H9 (cell line): ENCODE data around the gene CEP43. TPM values are rescaled to one million over a fixed set of nuclear protein-coding genes. Genes with fewer than 3 reads are reported as not detected.

Experiments
- DNase-seq: peaks from one replicate; pipeline ENCODE4 v3.0.0-alpha.2; 2017
- H2AFZ ChIP-seq: one replicate; pipeline ENCODE4 v1.6.1; 2013; ENCODE audit warnings: mild to moderate bottlenecking, low read length, control low read depth, moderate library complexity
- H2AK5ac ChIP-seq: 2 replicates; pipeline ENCODE4 v1.6.1; 2013; ENCODE audit warnings: low read length, control low read depth, mixed read lengths; ENCODE audit not compliant: insufficient read length
- H2BK120ac ChIP-seq: one replicate; pipeline ENCODE4 v1.6.1; 2013; ENCODE audit warnings: low read depth, mild to moderate bottlenecking, low read length, control low read depth, inconsistent platforms; ENCODE audit not compliant: poor library complexity, severe bottlenecking
- H2BK12ac ChIP-seq: 2 replicates; pipeline ENCODE4 v1.6.1; 2013; ENCODE audit warnings: low read length, control low read depth, mixed read lengths, low read depth; ENCODE audit not compliant: insufficient read length
- H2BK15ac ChIP-seq: 2 replicates; pipeline ENCODE4 v1.6.1; 2013; ENCODE audit warnings: low read depth, low read length, control low read depth
- H2BK20ac ChIP-seq: one replicate; pipeline ENCODE4 v1.6.1; 2013; ENCODE audit warnings: low read depth, mild to moderate bottlenecking, low read length, control low read depth, inconsistent platforms; ENCODE audit not compliant: poor library complexity, severe bottlenecking
- H2BK5ac ChIP-seq: 2 replicates; pipeline ENCODE4 v1.6.1; 2013; ENCODE audit warnings: low read length, control low read depth, mixed read lengths; ENCODE audit not compliant: insufficient read length
- H3K14ac ChIP-seq: 2 replicates; pipeline ENCODE4 v1.6.1; 2013; ENCODE audit warnings: low read length, control low read depth; ENCODE audit not compliant: insufficient read depth
- H3K18ac ChIP-seq: 2 replicates; pipeline ENCODE4 v1.6.1; 2013; ENCODE audit warnings: low read depth, mild to moderate bottlenecking, mixed read lengths, low read length, control low read depth; ENCODE audit not compliant: insufficient read length
- H3K23ac ChIP-seq: 2 replicates; pipeline ENCODE4 v1.6.1; 2013; ENCODE audit warnings: low read length, control low read depth, mixed read lengths, low read depth; ENCODE audit not compliant: insufficient read length
- H3K23me2 ChIP-seq: 2 replicates; pipeline ENCODE4 v1.6.1; 2013; ENCODE audit warnings: low read depth, mild to moderate bottlenecking, mixed read lengths, low read length, control low read depth; ENCODE audit not compliant: insufficient read length, poor library complexity, severe bottlenecking
- H3K27ac ChIP-seq: 2 replicates; pipeline ENCODE4 v1.5.1; 2013; ENCODE audit warnings: low read length, control low read depth, mixed read lengths, low read depth; ENCODE audit not compliant: insufficient read length
- H3K27me3 ChIP-seq: 2 replicates; pipeline ENCODE4 v1.6.1; 2013; ENCODE audit warnings: low read length, control low read depth, inconsistent platforms; ENCODE audit not compliant: insufficient read depth
- H3K4ac ChIP-seq: 2 replicates; pipeline ENCODE4 v1.6.1; 2013; ENCODE audit warnings: low read depth, mild to moderate bottlenecking, control low read depth, inconsistent platforms, low read length, moderate library complexity
- H3K4me1 ChIP-seq: 2 replicates; pipeline ENCODE4 v1.6.1; 2013; ENCODE audit warnings: low read length, control low read depth, inconsistent platforms; ENCODE audit not compliant: insufficient read depth
- H3K4me2 ChIP-seq: 2 replicates; pipeline ENCODE4 v1.6.1; 2013; ENCODE audit warnings: low read length, control low read depth, mixed read lengths; ENCODE audit not compliant: insufficient read length, insufficient read depth
- H3K56ac ChIP-seq: 2 replicates; pipeline ENCODE4 v1.6.1; 2013; ENCODE audit warnings: low read depth, mild to moderate bottlenecking, mixed read lengths, low read length, control low read depth; ENCODE audit not compliant: insufficient read length
- H3K79me1 ChIP-seq: 2 replicates; pipeline ENCODE4 v1.6.1; 2013; ENCODE audit warnings: low read depth, mild to moderate bottlenecking, moderate library complexity, low read length, control low read depth, inconsistent platforms; ENCODE audit not compliant: insufficient read depth, poor library complexity, severe bottlenecking
- H3K79me2 ChIP-seq: 2 replicates; pipeline ENCODE4 v1.6.1; 2013; ENCODE audit warnings: low read length, control low read depth, inconsistent platforms; ENCODE audit not compliant: insufficient read depth
- H3K9ac ChIP-seq: 2 replicates; pipeline ENCODE4 v1.6.1; 2013; ENCODE audit warnings: low read length, control low read depth, mixed read lengths; ENCODE audit not compliant: insufficient read length; ENCODE audit errors: extremely low read depth
- H3K9me3 ChIP-seq: one replicate; pipeline ENCODE4 v1.6.1; 2013; ENCODE audit warnings: low read depth, low read length, inconsistent platforms; ENCODE audit not compliant: control insufficient read depth
- H3T11ph ChIP-seq: one replicate; pipeline ENCODE4 v1.6.1; 2013; ENCODE audit warnings: mild to moderate bottlenecking, low read length, control low read depth, inconsistent platforms
- H4K20me1 ChIP-seq: one replicate; pipeline ENCODE4 v1.6.1; 2013; ENCODE audit not compliant: control insufficient read depth, insufficient read length, insufficient read depth
- H4K5ac ChIP-seq: 2 replicates; pipeline ENCODE4 v1.6.1; 2013; ENCODE audit warnings: low read depth, mild to moderate bottlenecking, mixed read lengths, low read length, control low read depth; ENCODE audit not compliant: insufficient read length
- H4K8ac ChIP-seq: replicated peaks from 2 replicates; pipeline ENCODE4 v1.6.1; 2013; ENCODE audit warnings: low read length, control low read depth, mixed read lengths, low read depth; ENCODE audit not compliant: insufficient read length
- H4K91ac ChIP-seq: 2 replicates; pipeline ENCODE4 v1.6.1; 2013; ENCODE audit warnings: low read depth, mild to moderate bottlenecking, moderate library complexity, mixed read lengths, low read length, control low read depth; ENCODE audit not compliant: insufficient read length
- H3K27ac Mint-ChIP-seq, 3 experiments: 2 replicates in 2 of 3; 3 replicates in 1 of 3; pipeline ENCODE4 v1.8.0; 2020 to 2021; ENCODE audit warnings: mixed read lengths in 3 of 3, mild to moderate bottlenecking in 1 of 3, moderate library complexity in 1 of 3
- H3K27me3 Mint-ChIP-seq: 2 replicates; pipeline ENCODE4 v1.8.0; 2021; ENCODE audit warnings: low read depth, mild to moderate bottlenecking, moderate library complexity, mixed read lengths
- H3K36me3 Mint-ChIP-seq, 3 experiments: 2 replicates in 2 of 3; 3 replicates in 1 of 3; pipeline ENCODE4 v1.8.0; 2020 to 2021; ENCODE audit warnings: low read depth in 3 of 3, mixed read lengths in 3 of 3; ENCODE audit not compliant: insufficient read depth in 1 of 3
- H3K4me1 Mint-ChIP-seq, 2 experiments: 2 replicates each; pipeline ENCODE4 v1.8.0; 2020; ENCODE audit warnings: mixed read lengths in 2 of 2
- H3K4me3 Mint-ChIP-seq, 2 experiments: 2 replicates in 1 of 2; 3 replicates in 1 of 2; pipeline ENCODE4 v1.8.0; 2020 to 2021; ENCODE audit warnings: mild to moderate bottlenecking in 2 of 2, mixed read lengths in 2 of 2, moderate library complexity in 1 of 2
- H3K9me3 Mint-ChIP-seq, 2 experiments: 2 replicates in 1 of 2; 3 replicates in 1 of 2; pipeline ENCODE4 v1.8.0; 2020; ENCODE audit warnings: mild to moderate bottlenecking in 2 of 2, mixed read lengths in 2 of 2, moderate library complexity in 1 of 2
- WGBS: extraction: QIAGEN DNeasy Blood & Tissue Kit; methylation state at CpG from one replicate; pipeline ENCODE4 v1.1.7; 2013; ENCODE audit warnings: missing lambda C conversion rate, low lambda C conversion rate, mixed read lengths; ENCODE audit not compliant: insufficient read length; ENCODE audit errors: extremely low coverage; 5-methylcytosine and 5-hydroxymethylcytosine counted together
- total RNA-seq: library from RNA; stranded (reverse); gene quantifications from 2 replicates; pipeline ENCODE4 v1.2.1, GENCODE V29; 2021
- TF ChIP-seq, protein P1 (sequence below): fragments of 200-600 bp; sonication (generic); conservative IDR thresholded peaks from 3 replicates; pipeline ENCODE4 v1.8.0; 2021; ENCODE audit warnings: antibody characterized with exemption, mild to moderate bottlenecking

The CEP43 gene
- total RNA-seq, 1 experiment from 2014 or later = 33.6 TPM

DNA sequence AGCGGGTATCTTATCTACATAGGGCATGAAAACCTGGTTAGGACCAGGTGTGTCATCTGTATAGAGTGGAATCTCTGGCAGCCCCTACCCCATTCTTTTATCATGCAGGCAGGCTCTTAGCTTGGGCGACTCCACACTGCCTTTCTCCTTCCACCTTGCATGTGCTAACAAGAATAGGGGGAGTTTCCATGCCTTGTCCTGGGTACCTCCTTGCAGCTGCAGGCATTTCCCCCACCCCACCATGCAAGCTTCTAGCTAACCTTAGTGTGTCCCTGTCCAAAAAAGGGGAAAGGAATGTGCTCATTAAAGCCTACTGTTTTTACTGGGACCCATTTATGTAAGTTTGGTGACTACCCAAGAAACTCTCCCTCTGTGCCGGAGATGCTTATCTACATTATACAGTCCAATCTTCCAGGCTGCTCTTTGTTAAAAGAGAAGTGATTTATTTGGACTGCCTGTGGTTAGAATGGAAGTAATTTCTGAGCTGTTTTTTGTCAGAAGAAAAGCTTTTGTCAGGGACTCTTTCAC is 10.5 kb upstream of the CEP43 start:
- no peak overlapping the region for H2AK5ac ChIP-seq
- H3K79me1 ChIP-seq = no peaks in the 10 kb centered on the region
- H2BK120ac ChIP-seq = peak overlapping the region; percentile 12
- no peak overlapping the region for H3K18ac ChIP-seq
- H3K4me1 ChIP-seq = peaks cover 7% of the 10 kb centered on the region
- peak; percentile 45 for DNase-seq
- H4K91ac ChIP-seq = no peak overlapping the region
- H3T11ph ChIP-seq = no peak overlapping the region
- no peaks in the 10 kb centered on the region for H3K23me2 ChIP-seq
- no peak overlapping the region for H2BK5ac ChIP-seq
- no peak overlapping the region for H3K14ac ChIP-seq
- Mint-ChIP-seq H3K36me3 (peaks cover 21 to 31% (median 30%) of the 10 kb centered on the region in 3 experiments), H3K4me1 (peaks cover 28 to 33% of the 10 kb centered on the region in 2 experiments), H3K9me3 (peaks cover 3 to 4% of the 10 kb centered on the region in 2 experiments; a peak in 3 of 5 replicates), H3K4me3 (no peak overlapping the region; a peak in 1 of 5 replicates), H3K27me3 (no peaks in the 10 kb centered on the region), H3K27ac (peak overlapping the region in 2 of 3 experiments; percentile 68 to 82; a peak in 3 of 7 replicates)
- H3K27me3 ChIP-seq = no peaks in the 10 kb centered on the region
- no peak overlapping the region for H4K8ac ChIP-seq
- H2BK15ac ChIP-seq = no peak overlapping the region
- no peaks in the 10 kb centered on the region for H3K9me3 ChIP-seq
- no CpG with 5 or more reads among the region's 3 CpGs for WGBS
- no peak overlapping the region for H3K9ac ChIP-seq
- H4K5ac ChIP-seq = no peak overlapping the region
- TF ChIP-seq, protein P1, sequence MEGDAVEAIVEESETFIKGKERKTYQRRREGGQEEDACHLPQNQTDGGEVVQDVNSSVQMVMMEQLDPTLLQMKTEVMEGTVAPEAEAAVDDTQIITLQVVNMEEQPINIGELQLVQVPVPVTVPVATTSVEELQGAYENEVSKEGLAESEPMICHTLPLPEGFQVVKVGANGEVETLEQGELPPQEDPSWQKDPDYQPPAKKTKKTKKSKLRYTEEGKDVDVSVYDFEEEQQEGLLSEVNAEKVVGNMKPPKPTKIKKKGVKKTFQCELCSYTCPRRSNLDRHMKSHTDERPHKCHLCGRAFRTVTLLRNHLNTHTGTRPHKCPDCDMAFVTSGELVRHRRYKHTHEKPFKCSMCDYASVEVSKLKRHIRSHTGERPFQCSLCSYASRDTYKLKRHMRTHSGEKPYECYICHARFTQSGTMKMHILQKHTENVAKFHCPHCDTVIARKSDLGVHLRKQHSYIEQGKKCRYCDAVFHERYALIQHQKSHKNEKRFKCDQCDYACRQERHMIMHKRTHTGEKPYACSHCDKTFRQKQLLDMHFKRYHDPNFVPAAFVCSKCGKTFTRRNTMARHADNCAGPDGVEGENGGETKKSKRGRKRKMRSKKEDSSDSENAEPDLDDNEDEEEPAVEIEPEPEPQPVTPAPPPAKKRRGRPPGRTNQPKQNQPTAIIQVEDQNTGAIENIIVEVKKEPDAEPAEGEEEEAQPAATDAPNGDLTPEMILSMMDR = no peak
- H3K4ac ChIP-seq = no peak overlapping the region
- H4K20me1 ChIP-seq = no peaks in the 10 kb centered on the region
- no peak overlapping the region for H3K23ac ChIP-seq
- no peak overlapping the region for H2BK12ac ChIP-seq
- H2BK20ac ChIP-seq = no peak overlapping the region
- no peak overlapping the region for H2AFZ ChIP-seq
- no peak overlapping the region for H3K56ac ChIP-seq
- H3K27ac ChIP-seq = no peak overlapping the region
- H3K4me2 ChIP-seq = no peak overlapping the region
- no peaks in the 10 kb centered on the region for H3K79me2 ChIP-seq
